ENCODE results near the gene RAP1B. TPM values are rescaled to one million over a fixed set of nuclear protein-coding genes. Genes with fewer than 3 reads are reported as not detected.

Gene RAP1B
- total and polyA plus RNA-seq, 4 donors, result 113 to 173 (median 165) TPM

GRCh38 chr12:68601767-68602166, 8.9 kb upstream of the RAP1B start:
- H3K4me1 ChIP-seq (ENCODE audit: control insufficient read depth in 1 of 2, insufficient read depth in 2 of 2, low read length in 2 of 2), result no peaks in the 10 kb centered on the region

GRCh38 chr12:68602720-68603119, 8.0 kb upstream of the RAP1B start:
- Histone ChIP-seq H3K4me1 (ENCODE audit: control insufficient read depth in 1 of 2, insufficient read depth in 2 of 2, low read length in 2 of 2) (no peaks in the 10 kb centered on the region), H3K36me3 (ENCODE audit: control insufficient read depth in 1 of 2, insufficient read depth in 2 of 2, low read length in 1 of 2) (no peaks in the 10 kb centered on the region), H3K9me3 (ENCODE audit: control insufficient read depth, low read length) (no peaks in the 10 kb centered on the region), H3K27me3 (ENCODE audit: control insufficient read depth in 1 of 2, insufficient read depth in 2 of 2, low read length in 1 of 2) (no peaks in the 10 kb centered on the region), H3K4me3 (ENCODE audit: low read length in 2 of 2) (no peak overlapping the region), H3K27ac (ENCODE audit: low read depth in 1 of 2, low read length in 2 of 2) (no peak overlapping the region)
- intact Hi-C loops (cut with DNase I), result no loop called here
- ATAC-seq (ENCODE audit: low FRiP score) (no peak), DNase-seq (no peak)
- 95 to 97% methylated on average over 6 of the region's 6 CpGs for WGBS, 2 donors

More at GRCh38 chr12:68601767-68602166, 8.9 kb upstream of the RAP1B start:
- H3K4me3 ChIP-seq (ENCODE audit: low read length in 2 of 2), result no peak overlapping the region
- H3K9me3 ChIP-seq (ENCODE audit: control insufficient read depth, low read length), result no peaks in the 10 kb centered on the region
- H3K27me3 ChIP-seq (ENCODE audit: control insufficient read depth in 1 of 2, insufficient read depth in 2 of 2, low read length in 1 of 2), result no peaks in the 10 kb centered on the region
- DNase-seq, result no peak
- ATAC-seq (ENCODE audit: low FRiP score), result no peak
- WGBS, 2 donors, result 65 to 68% methylated on average over 1 of the region's 1 CpG
- no peak overlapping the region for H3K27ac ChIP-seq (ENCODE audit: low read depth in 1 of 2, low read length in 2 of 2)
- intact Hi-C loops (cut with DNase I), result no loop called here
- H3K36me3 ChIP-seq (ENCODE audit: control insufficient read depth in 1 of 2, insufficient read depth in 2 of 2, low read length in 1 of 2), result no peaks in the 10 kb centered on the region

GRCh38 chr12:68608191-68608590, 2.5 kb upstream of the RAP1B start:
- Histone ChIP-seq H3K4me1 (ENCODE audit: control insufficient read depth in 1 of 2, insufficient read depth in 2 of 2, low read length in 2 of 2) (no peaks in the 10 kb centered on the region), H3K36me3 (ENCODE audit: control insufficient read depth in 1 of 2, insufficient read depth in 2 of 2, low read length in 1 of 2) (no peaks in the 10 kb centered on the region), H3K27me3 (ENCODE audit: control insufficient read depth in 1 of 2, insufficient read depth in 2 of 2, low read length in 1 of 2) (no peaks in the 10 kb centered on the region), H3K27ac (ENCODE audit: low read depth in 1 of 2, low read length in 2 of 2) (no peak overlapping the region), H3K4me3 (ENCODE audit: low read length in 2 of 2) (no peak overlapping the region), H3K9me3 (ENCODE audit: control insufficient read depth, low read length) (no peaks in the 10 kb centered on the region)
- intact Hi-C loops (cut with DNase I), result loop anchor here in 1 of 2 donors (2.0 kb wide), 1 partner anchor 13 kb away; no protein-coding TSS in a partner anchor
- DNase-seq, result no peak
- no peak for ATAC-seq (ENCODE audit: low FRiP score)
- 82 to 83% methylated on average over 2 of the region's 2 CpGs for WGBS, 2 donors

GRCh38 chr12:68609998-68610369, 715 bp upstream of the RAP1B start:
- peak; percentile 33 for ATAC-seq (ENCODE audit: low FRiP score)
- Histone ChIP-seq H3K4me1 (ENCODE audit: control insufficient read depth in 1 of 2, insufficient read depth in 2 of 2, low read length in 2 of 2) (no peaks in the 10 kb centered on the region), H3K9me3 (ENCODE audit: control insufficient read depth, low read length) (no peaks in the 10 kb centered on the region), H3K27ac (ENCODE audit: low read depth in 1 of 2, low read length in 2 of 2) (peak overlapping the region; percentile 57 to 100), H3K27me3 (ENCODE audit: control insufficient read depth in 1 of 2, insufficient read depth in 2 of 2, low read length in 1 of 2) (no peaks in the 10 kb centered on the region), H3K4me3 (ENCODE audit: low read length in 2 of 2) (peak overlapping the region; percentile 43 to 99), H3K36me3 (ENCODE audit: control insufficient read depth in 1 of 2, insufficient read depth in 2 of 2, low read length in 1 of 2) (no peaks in the 10 kb centered on the region)
- intact Hi-C loops (cut with DNase I), result loop anchor here (2.0 to 10.0 kb wide), 5 partner anchors 15 to 245 kb away; partner anchors contain the start of gene NUP107 (in 1 of the 2)
- no peak for DNase-seq
- 0 to 1% methylated on average over 11 of the region's 11 CpGs for WGBS, 2 donors

DNA sequence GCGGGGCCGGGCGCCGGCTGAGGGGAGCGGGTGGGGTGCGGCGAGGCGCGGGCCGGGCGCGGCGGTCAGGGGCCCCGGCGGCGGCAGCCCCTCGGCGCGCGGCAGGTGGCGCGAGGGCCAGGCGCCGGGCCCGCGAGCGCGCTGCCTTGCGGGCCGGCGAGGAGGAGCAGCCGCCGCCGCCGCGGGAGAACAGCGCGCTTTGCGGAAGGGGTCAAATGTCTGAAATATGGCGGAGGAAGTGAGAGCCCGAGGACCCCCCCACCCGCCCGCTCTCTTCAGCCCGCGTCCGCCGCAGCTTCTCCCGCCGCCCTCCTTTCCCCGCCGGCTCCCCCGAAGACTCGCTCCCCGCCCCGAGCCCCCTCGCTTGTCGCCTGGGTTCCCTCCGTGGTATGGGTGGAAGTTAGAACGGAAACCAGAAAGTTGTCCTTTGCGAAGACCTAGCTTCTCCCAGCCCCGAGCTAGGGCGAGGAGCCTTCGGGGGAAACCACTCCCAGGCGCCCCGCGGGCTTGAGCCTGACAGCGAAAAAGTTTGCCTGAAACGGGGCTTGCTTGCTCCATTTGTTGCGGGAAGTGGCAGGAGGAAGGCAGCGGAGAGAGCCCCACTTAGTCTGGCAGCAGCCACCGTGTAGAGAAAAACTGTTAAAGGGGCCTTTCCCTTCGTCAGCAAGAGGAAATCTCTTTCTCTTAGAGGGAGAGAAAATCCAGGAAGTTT, 551 bp downstream of the RAP1B start:
- Histone ChIP-seq H3K27ac (ENCODE audit: low read depth in 1 of 2, low read length in 2 of 2) (peak overlapping the region; percentile 98), H3K4me3 (ENCODE audit: low read length in 2 of 2) (peak overlapping the region; percentile 91 to 99), H3K27me3 (ENCODE audit: control insufficient read depth in 1 of 2, insufficient read depth in 2 of 2, low read length in 1 of 2) (no peaks in the 10 kb centered on the region), H3K4me1 (ENCODE audit: control insufficient read depth in 1 of 2, insufficient read depth in 2 of 2, low read length in 2 of 2) (peaks cover 0 to 2% of the 10 kb centered on the region in 2 donors), H3K9me3 (ENCODE audit: control insufficient read depth, low read length) (no peaks in the 10 kb centered on the region), H3K36me3 (ENCODE audit: control insufficient read depth in 1 of 2, insufficient read depth in 2 of 2, low read length in 1 of 2) (no peaks in the 10 kb centered on the region)
- intact Hi-C loops (cut with DNase I), result loop anchor here (2.0 to 10.0 kb wide), 4 partner anchors 76 to 246 kb away; partner anchors contain the start of gene NUP107 (in 1 of the 2)
- ATAC-seq (ENCODE audit: low FRiP score) (peak; percentile 68), DNase-seq (peak; percentile 81 to 88)
- WGBS, 2 donors, result 1% methylated on average over 31 to 72 of the region's 72 CpGs

DNA sequence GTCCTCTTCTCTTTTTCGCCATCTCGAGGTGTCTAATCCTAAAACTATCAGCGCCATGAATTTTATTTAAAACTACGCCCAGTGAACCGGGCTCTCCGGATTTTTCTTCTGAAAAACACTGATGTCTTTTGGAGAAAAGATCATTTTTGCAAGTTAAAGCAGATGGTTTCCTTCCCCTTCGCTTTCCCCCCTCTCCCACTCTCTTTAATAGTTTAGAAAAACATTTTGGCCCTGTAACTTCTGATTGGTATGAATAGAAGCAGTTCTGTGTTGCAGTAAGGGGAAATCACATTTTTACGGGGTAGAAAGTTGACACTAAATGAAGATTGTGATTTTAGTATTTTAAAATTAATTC, 1.1 kb downstream of the RAP1B start:
- no peaks in the 10 kb centered on the region for H3K36me3 ChIP-seq (ENCODE audit: control insufficient read depth in 1 of 2, insufficient read depth in 2 of 2, low read length in 1 of 2)
- WGBS, 2 donors, result 0 to 1% methylated on average over 8 of the region's 8 CpGs
- intact Hi-C loops (cut with DNase I), result loop anchor here (2.0 to 10.0 kb wide), 4 partner anchors 75 to 247 kb away; partner anchors contain the start of gene NUP107 (in 1 of the 2)
- H3K9me3 ChIP-seq (ENCODE audit: control insufficient read depth, low read length), result no peaks in the 10 kb centered on the region
- peak overlapping the region; percentile 91 to 99 for H3K4me3 ChIP-seq (ENCODE audit: low read length in 2 of 2)
- no peaks in the 10 kb centered on the region for H3K27me3 ChIP-seq (ENCODE audit: control insufficient read depth in 1 of 2, insufficient read depth in 2 of 2, low read length in 1 of 2)
- ATAC-seq (ENCODE audit: low FRiP score), result no peak
- DNase-seq, result no peak
- H3K4me1 ChIP-seq (ENCODE audit: control insufficient read depth in 1 of 2, insufficient read depth in 2 of 2, low read length in 2 of 2), result peaks cover 0 to 2% of the 10 kb centered on the region in 2 donors
- H3K27ac ChIP-seq (ENCODE audit: low read depth in 1 of 2, low read length in 2 of 2), result peak overlapping the region; percentile 98

- no peak for ATAC-seq (ENCODE audit: low FRiP score)
- H3K4me1 ChIP-seq (ENCODE audit: control insufficient read depth in 1 of 2, insufficient read depth in 2 of 2, low read length in 2 of 2), result peaks cover 0 to 2% of the 10 kb centered on the region in 2 donors
- H3K36me3 ChIP-seq (ENCODE audit: control insufficient read depth in 1 of 2, insufficient read depth in 2 of 2, low read length in 1 of 2), result no peaks in the 10 kb centered on the region
- H3K27me3 ChIP-seq (ENCODE audit: control insufficient read depth in 1 of 2, insufficient read depth in 2 of 2, low read length in 1 of 2), result no peaks in the 10 kb centered on the region
- H3K4me3 ChIP-seq (ENCODE audit: low read length in 2 of 2), result peak overlapping the region; percentile 91 to 99
- no peak for DNase-seq
- H3K27ac ChIP-seq (ENCODE audit: low read depth in 1 of 2, low read length in 2 of 2), result peak overlapping the region in 1 of 2 donors; percentile 38
- intact Hi-C loops (cut with DNase I), result loop anchor here (10.0 kb wide), 2 partner anchors 77 to 247 kb away; no protein-coding TSS in a partner anchor
- 1 to 3% methylated on average over 5 of the region's 5 CpGs for WGBS, 2 donors
- H3K9me3 ChIP-seq (ENCODE audit: control insufficient read depth, low read length), result no peaks in the 10 kb centered on the region
Measured at GRCh38 chr12:68612202-68612601, 1.5 kb downstream of the RAP1B start.

- intact Hi-C loops (cut with DNase I), result loop anchor here (10.0 kb wide), 2 partner anchors 78 to 248 kb away; no protein-coding TSS in a partner anchor
- H3K27me3 ChIP-seq (ENCODE audit: control insufficient read depth in 1 of 2, insufficient read depth in 2 of 2, low read length in 1 of 2), result no peaks in the 10 kb centered on the region
- peak overlapping the region; percentile 10 to 91 for H3K4me3 ChIP-seq (ENCODE audit: low read length in 2 of 2)
- ATAC-seq (ENCODE audit: low FRiP score) (no peak), DNase-seq (no peak)
- no peaks in the 10 kb centered on the region for H3K9me3 ChIP-seq (ENCODE audit: control insufficient read depth, low read length)
- WGBS, 2 donors, result 39 to 40% methylated on average over 6 of the region's 6 CpGs
- no peak overlapping the region for H3K27ac ChIP-seq (ENCODE audit: low read depth in 1 of 2, low read length in 2 of 2)
- H3K4me1 ChIP-seq (ENCODE audit: control insufficient read depth in 1 of 2, insufficient read depth in 2 of 2, low read length in 2 of 2), result peaks cover 0 to 2% of the 10 kb centered on the region in 2 donors
- no peaks in the 10 kb centered on the region for H3K36me3 ChIP-seq (ENCODE audit: control insufficient read depth in 1 of 2, insufficient read depth in 2 of 2, low read length in 1 of 2)
Measured at GRCh38 chr12:68612697-68613096, 2.0 kb downstream of the RAP1B start.

Data from aorta (tissue), 5 donors.